Panc1 (cell line): ENCODE measurements around the gene CTBP1.

Source experiments
- CTCF ChIP-seq: fragments of 450-650 bp; IDR thresholded peaks from 2 replicates; pipeline ENCODE4 v1.5.1; 2017; ENCODE audit warnings: mild to moderate bottlenecking
- POLR2AphosphoS5 ChIP-seq: IDR thresholded peaks from 2 replicates; pipeline ENCODE4 v1.6.1; 2012; ENCODE audit warnings: mild to moderate bottlenecking, low read depth, low read length, moderate library complexity

GRCh38 chr4:1238676-1239000, 10.3 kb downstream of the CTBP1 start:
- TF ChIP-seq CTCF (no peak), POLR2AphosphoS5 (no peak)
